Epithelial cell of esophagus (primary cell): Measurements from ENCODE around the gene REC114.
"Not testable (repeated sequence)": the region's sequence is repeated elsewhere in the genome, so short reads cannot be mapped to it uniquely, and the experiment has no call there.

Experiments used
- DNase-seq: peaks from one replicate; pipeline ENCODE4 v3.0.0; 2010; ENCODE audit warnings: low read depth
- H3K4me3 ChIP-seq: 2 replicates; pipeline ENCODE4 v1.5.1; 2011; ENCODE audit warnings: mild to moderate bottlenecking, low read length, control low read depth
- TF ChIP-seq, protein P1 (sequence below): IDR thresholded peaks from 2 replicates; pipeline ENCODE4 v1.5.1; 2011; ENCODE audit warnings: low read depth, mild to moderate bottlenecking, low read length, control low read depth, inconsistent platforms; ENCODE audit not compliant: insufficient read depth; ENCODE audit errors: missing control alignments

The REC114 gene

DNA sequence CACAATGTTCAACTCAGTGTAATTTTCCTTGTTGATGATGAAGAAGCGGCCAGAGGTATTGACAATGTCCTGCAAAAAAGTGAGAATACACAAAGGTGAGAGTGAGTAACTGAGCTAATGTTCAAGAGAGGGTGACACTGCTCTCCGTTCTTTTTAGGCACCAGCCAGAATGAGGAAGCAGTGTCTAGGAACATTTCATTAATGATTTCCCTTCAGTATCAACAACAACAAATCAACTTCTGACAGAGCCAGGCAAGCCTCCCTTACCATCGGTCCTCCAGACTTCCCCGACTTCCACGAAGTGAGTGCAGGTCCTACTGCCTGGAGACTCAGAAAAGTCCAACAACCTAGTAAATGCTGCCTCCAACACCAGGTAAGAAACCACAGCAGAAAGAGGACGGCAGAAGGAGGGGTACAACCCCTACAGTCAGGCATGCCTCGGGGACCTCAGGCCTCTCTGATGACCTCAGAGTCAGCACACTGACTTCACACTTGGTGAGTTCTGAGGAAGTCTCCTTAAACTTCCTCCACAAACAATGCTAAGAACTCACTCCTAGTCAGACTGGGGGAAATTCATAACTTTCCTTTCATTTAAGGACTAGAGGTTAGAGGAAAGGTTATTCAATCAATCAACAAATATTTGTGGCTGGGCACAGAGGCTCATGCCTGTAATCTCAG lies 127.5 kb downstream of the REC114 start:
- no peak for DNase-seq
- no peak overlapping the region for H3K4me3 ChIP-seq
- TF ChIP-seq, protein P1, sequence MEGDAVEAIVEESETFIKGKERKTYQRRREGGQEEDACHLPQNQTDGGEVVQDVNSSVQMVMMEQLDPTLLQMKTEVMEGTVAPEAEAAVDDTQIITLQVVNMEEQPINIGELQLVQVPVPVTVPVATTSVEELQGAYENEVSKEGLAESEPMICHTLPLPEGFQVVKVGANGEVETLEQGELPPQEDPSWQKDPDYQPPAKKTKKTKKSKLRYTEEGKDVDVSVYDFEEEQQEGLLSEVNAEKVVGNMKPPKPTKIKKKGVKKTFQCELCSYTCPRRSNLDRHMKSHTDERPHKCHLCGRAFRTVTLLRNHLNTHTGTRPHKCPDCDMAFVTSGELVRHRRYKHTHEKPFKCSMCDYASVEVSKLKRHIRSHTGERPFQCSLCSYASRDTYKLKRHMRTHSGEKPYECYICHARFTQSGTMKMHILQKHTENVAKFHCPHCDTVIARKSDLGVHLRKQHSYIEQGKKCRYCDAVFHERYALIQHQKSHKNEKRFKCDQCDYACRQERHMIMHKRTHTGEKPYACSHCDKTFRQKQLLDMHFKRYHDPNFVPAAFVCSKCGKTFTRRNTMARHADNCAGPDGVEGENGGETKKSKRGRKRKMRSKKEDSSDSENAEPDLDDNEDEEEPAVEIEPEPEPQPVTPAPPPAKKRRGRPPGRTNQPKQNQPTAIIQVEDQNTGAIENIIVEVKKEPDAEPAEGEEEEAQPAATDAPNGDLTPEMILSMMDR, result no peak

DNA sequence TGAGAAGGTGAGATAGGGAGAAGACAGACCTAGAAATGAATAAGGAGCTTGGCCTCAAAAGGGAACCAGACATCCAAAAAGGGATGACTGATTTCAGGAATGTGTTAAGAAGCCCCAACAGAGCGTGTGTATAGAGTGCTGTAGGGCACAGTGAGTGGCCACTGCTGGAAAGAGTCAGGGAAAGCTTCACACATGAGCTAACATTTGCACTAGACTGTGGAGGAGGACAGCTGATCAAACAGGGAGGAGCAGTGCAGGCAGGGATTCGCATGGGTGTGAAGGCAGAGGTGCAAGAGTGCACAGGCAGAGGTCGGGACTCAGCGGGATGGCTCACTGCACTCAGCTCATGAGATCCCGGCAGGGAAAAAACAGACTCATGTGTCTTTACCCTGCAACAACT lies 128.4 kb downstream of the REC114 start:
- no peak for DNase-seq
- TF ChIP-seq, protein P1, result no peak

DNA sequence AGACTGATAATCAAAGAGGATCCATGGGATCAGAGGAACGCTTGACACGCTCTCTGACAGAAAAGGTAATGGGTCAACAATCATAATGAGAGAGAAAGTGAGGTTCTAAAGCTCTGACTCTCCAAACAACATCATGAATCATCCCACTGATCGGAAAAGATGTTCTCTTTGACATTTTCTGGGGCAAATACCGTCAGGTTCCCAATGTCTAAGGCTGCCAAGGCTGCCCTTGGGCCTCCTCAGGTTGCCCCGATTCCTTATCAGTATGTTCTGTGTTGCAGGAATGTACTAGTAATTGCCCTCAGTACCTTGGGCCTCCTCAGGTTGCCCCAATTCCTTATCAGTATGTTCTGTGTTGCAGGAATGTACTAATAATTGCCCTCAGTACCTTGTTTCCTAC lies 129.3 kb downstream of the REC114 start:
- H3K4me3 ChIP-seq, result no peak overlapping the region
- DNase-seq, result no peak
- TF ChIP-seq, protein P1, result no peak

More for the DNA sequence above, 128.4 kb downstream of the REC114 start:
- H3K4me3 ChIP-seq, result no peak overlapping the region

DNA sequence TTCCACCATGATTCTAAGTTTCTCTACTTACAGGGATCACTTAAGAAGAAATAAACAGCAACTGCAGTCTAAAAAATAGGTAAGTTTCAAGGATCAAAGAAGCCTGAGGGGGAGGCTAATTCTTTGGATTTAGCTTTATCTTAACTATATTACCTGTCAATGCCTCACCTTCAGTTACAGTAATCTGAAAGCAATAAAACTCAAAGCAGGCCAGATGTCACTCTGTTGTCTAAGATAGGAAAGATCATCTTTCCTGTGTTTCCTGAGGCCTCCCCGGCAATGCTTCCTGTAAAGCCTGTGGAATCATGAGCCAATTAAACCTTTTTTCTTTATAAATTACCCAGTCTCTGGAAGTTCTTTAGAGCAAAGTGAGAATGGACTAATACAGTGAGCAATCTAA lies 130.1 kb downstream of the REC114 start:
- no peak overlapping the region for H3K4me3 ChIP-seq
- TF ChIP-seq, protein P1, result no peak
- DNase-seq, result no peak

DNA sequence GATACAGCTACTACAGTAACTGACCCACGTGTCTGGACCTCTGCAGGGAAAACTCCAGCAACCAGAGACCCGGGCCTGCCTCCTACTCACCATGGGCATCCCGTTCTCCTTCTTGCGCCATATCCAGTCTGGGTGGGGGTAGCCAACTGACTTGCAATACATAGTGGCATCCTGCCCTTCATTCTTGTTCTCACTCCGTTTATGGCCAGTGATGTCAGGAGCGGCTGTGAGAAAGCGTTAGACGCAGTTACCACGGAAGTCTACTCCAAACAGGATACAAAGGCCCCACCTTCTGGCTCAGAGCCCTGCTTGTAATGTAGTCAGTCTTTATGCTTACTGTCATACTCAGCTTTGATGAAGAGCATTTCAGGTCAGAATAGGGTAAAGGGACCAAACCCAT lies 130.6 kb downstream of the REC114 start:
- no peak overlapping the region for H3K4me3 ChIP-seq
- TF ChIP-seq, protein P1, result no peak
- peak; percentile 61 for DNase-seq

DNA sequence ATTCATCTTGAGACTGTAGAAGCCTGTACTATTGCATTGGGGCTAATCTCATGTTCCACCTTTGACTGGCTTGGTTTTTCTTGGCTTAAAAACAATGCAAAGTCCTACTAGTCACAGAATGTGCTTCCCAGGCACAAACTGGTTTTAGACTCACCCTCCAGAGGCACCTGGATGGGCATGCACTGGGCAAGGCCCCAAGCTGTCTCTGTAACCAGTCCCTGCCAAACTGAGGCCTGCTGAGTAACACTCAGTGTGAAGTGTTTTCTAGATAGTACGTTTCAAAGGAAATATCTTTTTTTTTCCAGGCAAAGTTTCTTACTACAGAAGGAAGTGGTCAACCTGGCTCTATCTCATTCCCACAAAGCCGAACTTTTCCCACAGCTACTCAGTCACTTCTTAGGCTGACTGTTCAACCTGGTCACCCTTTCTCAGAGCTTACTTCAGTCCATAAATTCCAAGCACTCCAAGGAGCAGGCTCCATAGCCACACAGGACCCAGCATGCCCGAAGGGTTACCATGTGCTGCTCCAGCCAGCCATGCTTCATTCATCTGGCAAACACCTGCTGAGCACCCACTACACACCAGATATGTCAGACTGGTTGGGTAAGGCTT lies 132.8 kb downstream of the REC114 start:
- TF ChIP-seq, protein P1, result no peak
- peak; percentile 95 for DNase-seq
- H3K4me3 ChIP-seq, result no peak overlapping the region

- DNase-seq, H3K4me3 ChIP-seq: not testable (repeated sequence)
Measured at GRCh38 chr15:73577593-73577992, 134.6 kb downstream of the REC114 start.
